CD14-positive monocyte (primary cell): Measurements from ENCODE around the gene R3HDM2. TPM values are rescaled to one million over a fixed set of nuclear protein-coding genes. Genes with fewer than 3 reads are reported as not detected.

Experiments
- DNase-seq, 3 donors: peaks; one replicate each; pipeline ENCODE4 v3.0.0-alpha.2; 2011 to 2022
- H2AFZ ChIP-seq: 2 replicates; pipeline ENCODE4 v1.6.0; 2012; ENCODE audit warnings: mild to moderate bottlenecking, low read depth, low read length, inconsistent platforms; ENCODE audit not compliant: insufficient read depth, poor library complexity, severe bottlenecking
- H3K27ac ChIP-seq, 2 donors: 1 replicate in 1 of 2; 2 replicates in 1 of 2; pipeline ENCODE4 v1.5.1; 2012 to 2013; ENCODE audit warnings: low read length in 2 of 2, control low read depth in 1 of 2, inconsistent platforms in 1 of 2, low read depth in 1 of 2, mild to moderate bottlenecking in 1 of 2
- H3K27me3 ChIP-seq, 2 donors: one replicate each; pipeline versions ENCODE4 v1.6.0 to v1.6.1; 2011 to 2013; ENCODE audit warnings: low read length in 2 of 2; ENCODE audit not compliant: control insufficient read depth in 2 of 2, insufficient read depth in 2 of 2
- H3K36me3 ChIP-seq, 2 donors: replicated peaks in 1 of 2; 1 replicate in 1 of 2; 2 replicates in 1 of 2; pipeline versions ENCODE4 v1.5.1 to v1.6.1; 2012 to 2013; ENCODE audit warnings: low read length in 2 of 2, control low read depth in 1 of 2, inconsistent platforms in 1 of 2, mild to moderate bottlenecking in 1 of 2; ENCODE audit not compliant: insufficient read depth in 2 of 2, control insufficient read depth in 1 of 2
- H3K4me1 ChIP-seq, 2 donors: 1 replicate in 1 of 2; 2 replicates in 1 of 2; pipeline versions ENCODE4 v1.5.1 to v1.6.1; 2012 to 2013; ENCODE audit warnings: low read length in 2 of 2, control low read depth in 1 of 2, inconsistent platforms in 1 of 2, mild to moderate bottlenecking in 1 of 2, moderate library complexity in 1 of 2; ENCODE audit not compliant: insufficient read depth in 2 of 2, control insufficient read depth in 1 of 2
- H3K4me2 ChIP-seq: replicated peaks from 2 replicates; pipeline ENCODE3; 2012; ENCODE audit warnings: low read length, moderate library complexity, mild to moderate bottlenecking; ENCODE audit not compliant: poor library complexity, severe bottlenecking; ENCODE audit errors: extremely low read depth
- H3K4me3 ChIP-seq, 3 experiments: fragments of 200-600 bp in 1 of 3; sonication (generic) in 1 of 3; replicated peaks in 1 of 3; 1 replicate in 2 of 3; 2 replicates in 1 of 3; pipeline ENCODE4 v1.5.1; 2011 to 2013; ENCODE audit warnings: low read length in 3 of 3, mild to moderate bottlenecking in 3 of 3, control low read depth in 2 of 3, low read depth in 2 of 3, inconsistent platforms in 1 of 3, moderate library complexity in 1 of 3
- H3K79me2 ChIP-seq: 2 replicates; pipeline ENCODE4 v1.6.0; 2012; ENCODE audit warnings: mild to moderate bottlenecking, control low read depth, inconsistent platforms, low read length, moderate library complexity; ENCODE audit not compliant: insufficient read depth
- H3K9ac ChIP-seq: 2 replicates; pipeline ENCODE4 v1.6.0; 2017; ENCODE audit warnings: low read length, mild to moderate bottlenecking; ENCODE audit not compliant: insufficient read depth, poor library complexity, severe bottlenecking
- H3K9me3 ChIP-seq, 2 donors: replicated peaks in 1 of 2; 1 replicate in 1 of 2; 2 replicates in 1 of 2; pipeline versions ENCODE4 v1.5.1 to v1.6.1; 2012 to 2013; ENCODE audit warnings: low read length in 2 of 2, control low read depth in 1 of 2; ENCODE audit not compliant: control insufficient read depth in 1 of 2, insufficient read depth in 1 of 2
- H4K20me1 ChIP-seq: 2 replicates; pipeline ENCODE4 v1.6.0; 2012; ENCODE audit warnings: mild to moderate bottlenecking, low read length, control low read depth, moderate library complexity; ENCODE audit not compliant: insufficient read depth
- H3K27ac Mint-ChIP-seq, 7 donors: one replicate each; pipeline ENCODE4 v1.8.0; 2020; ENCODE audit warnings: mild to moderate bottlenecking in 7 of 7, mixed read lengths in 7 of 7, moderate library complexity in 6 of 7, inconsistent platforms in 2 of 7
- H3K27me3 Mint-ChIP-seq, 3 donors: one replicate each; pipeline ENCODE4 v1.8.0; 2021 to 2022; ENCODE audit warnings: low read depth in 3 of 3, mild to moderate bottlenecking in 3 of 3, mixed read lengths in 3 of 3, moderate library complexity in 3 of 3, inconsistent platforms in 1 of 3
- H3K36me3 Mint-ChIP-seq, 2 donors: one replicate each; pipeline ENCODE4 v1.8.0; 2020; ENCODE audit warnings: mixed read lengths in 2 of 2, inconsistent platforms in 1 of 2, mild to moderate bottlenecking in 1 of 2
- H3K4me1 Mint-ChIP-seq: one replicate; pipeline ENCODE4 v1.8.0; 2020; ENCODE audit warnings: mild to moderate bottlenecking, mixed read lengths
- H3K4me3 Mint-ChIP-seq, 2 donors: one replicate each; pipeline ENCODE4 v1.8.0; 2020; ENCODE audit warnings: mild to moderate bottlenecking in 2 of 2, mixed read lengths in 2 of 2, moderate library complexity in 1 of 2
- H3K9me3 Mint-ChIP-seq, 7 donors: one replicate each; pipeline ENCODE4 v1.8.0; 2020 to 2022; ENCODE audit warnings: mixed read lengths in 7 of 7, mild to moderate bottlenecking in 6 of 7, moderate library complexity in 6 of 7, inconsistent platforms in 2 of 7
- CTCF ChIP-seq: fragments of 200-600 bp; IDR thresholded peaks from one replicate; pipeline ENCODE4 v1.8.0; 2022; ENCODE audit warnings: antibody characterized with exemption, mild to moderate bottlenecking
- WGBS: methylation state at CpG from one replicate; pipeline ENCODE4 v1.1.5; 2013; ENCODE audit warnings: missing lambda C conversion rate; ENCODE audit not compliant: insufficient coverage; 5-methylcytosine and 5-hydroxymethylcytosine counted together
- intact Hi-C, 2 donors: fragments of 100-400 bp; cut with micrococcal nuclease; formaldehyde crosslinking; loops; one replicate each; pipeline versions ENCODE4 v1.15.0 to v1.15.1; 2023
- polyA plus RNA-seq, 3 donors: library from polyadenylated mRNA; depleted of rRNA in 1 of 3; unstranded in 2 of 3; stranded (reverse) in 1 of 3; fragments of 300-500 nt in 2 of 3; fragments of >200 nt in 1 of 3; fragmentation: Illumina TruSeq in 2 of 3; gene quantifications; 1 replicate in 2 of 3; 2 replicates in 1 of 3; pipeline ENCODE4 v1.2.3, GENCODE V29; 2012 to 2021

Gene R3HDM2
- polyA plus RNA-seq, 3 donors = 4.2 to 69.4 (median 7.3) TPM

- no peak overlapping the region for H3K4me3 ChIP-seq
- intact Hi-C loops = no loop called here
- H3K36me3 Mint-ChIP-seq = peaks cover 34 to 57% of the 10 kb centered on the region in 2 donors
- no peak overlapping the region for H3K4me3 Mint-ChIP-seq
- H3K4me2 ChIP-seq = no peak overlapping the region
- DNase-seq = no peak
- H3K27ac Mint-ChIP-seq = no peak overlapping the region
- no peaks in the 10 kb centered on the region for H3K27me3 Mint-ChIP-seq
- peaks cover 10% of the 10 kb centered on the region for H3K79me2 ChIP-seq
- H3K4me1 ChIP-seq = no peaks in the 10 kb centered on the region
- no peak overlapping the region for H3K9ac ChIP-seq
- H3K27ac ChIP-seq = no peak overlapping the region
- H3K36me3 ChIP-seq = peaks cover 0 to 36% of the 10 kb centered on the region in 2 donors
- H3K27me3 ChIP-seq = no peaks in the 10 kb centered on the region
- H4K20me1 ChIP-seq = peaks cover 15% of the 10 kb centered on the region
- peaks cover 0 to 20% (median 7%) of the 10 kb centered on the region in 7 donors for H3K9me3 Mint-ChIP-seq
- peaks cover 3% of the 10 kb centered on the region for H3K4me1 Mint-ChIP-seq
- H3K9me3 ChIP-seq = peaks cover 0 to 5% of the 10 kb centered on the region in 2 donors
- no peak overlapping the region for H2AFZ ChIP-seq
- TF ChIP-seq CTCF = no peak
- WGBS = 100% methylated on average over 2 of the region's 3 CpGs
Observed at GRCh38 chr12:57369202-57369601, 61.6 kb downstream of the R3HDM2 start.

GRCh38 chr12:57368349-57369095 lies 62.3 kb downstream of the R3HDM2 start:
- Histone ChIP-seq H4K20me1 (peaks cover 18% of the 10 kb centered on the region), H3K79me2 (peaks cover 10% of the 10 kb centered on the region), H3K36me3 (peaks cover 0 to 41% of the 10 kb centered on the region in 2 donors), H3K4me1 (no peaks in the 10 kb centered on the region), H3K4me2 (no peak overlapping the region), H3K27ac (no peak overlapping the region), H3K9ac (no peak overlapping the region), H3K9me3 (peaks cover 0 to 5% of the 10 kb centered on the region in 2 donors), H3K27me3 (no peaks in the 10 kb centered on the region), H2AFZ (no peak overlapping the region), H3K4me3 (no peak overlapping the region)
- H3K27ac Mint-ChIP-seq = no peak overlapping the region
- DNase-seq = no peak
- peaks cover 3% of the 10 kb centered on the region for H3K4me1 Mint-ChIP-seq
- WGBS = 100% methylated on average over 4 of the region's 7 CpGs
- peaks cover 0 to 21% (median 7%) of the 10 kb centered on the region in 7 donors for H3K9me3 Mint-ChIP-seq
- intact Hi-C loops = no loop called here
- H3K36me3 Mint-ChIP-seq = peaks cover 37 to 58% of the 10 kb centered on the region in 2 donors
- no peak for TF ChIP-seq CTCF
- no peak overlapping the region for H3K4me3 Mint-ChIP-seq
- no peaks in the 10 kb centered on the region for H3K27me3 Mint-ChIP-seq
